ENCODE data around the gene GMDS.

The GMDS gene

GRCh38 chr6:2054516-2055067 lies 190.8 kb downstream of the GMDS start:
- ATAC-seq, result no peak
- TF ChIP-seq OSR1 (CRISPR knock-in tag; IDR thresholded peaks at IDR 0.05) (no peak), RARB (CRISPR knock-in tag; IDR thresholded peaks at IDR 0.05) (no peak), POU6F1 (CRISPR knock-in tag; IDR thresholded peaks at IDR 0.05; ENCODE audit: borderline replicate concordance, low read depth) (no peak), TOX (CRISPR knock-in tag; IDR thresholded peaks at IDR 0.05; ENCODE audit: borderline replicate concordance) (no peak)

- no peak for ATAC-seq
- TF ChIP-seq SNAI2 (CRISPR knock-in tag; IDR thresholded peaks at IDR 0.05) (no peak), PATZ1 (CRISPR knock-in tag; IDR thresholded peaks at IDR 0.05; ENCODE audit: borderline replicate concordance) (no peak), ZNF565 (CRISPR knock-in tag; conservative IDR thresholded peaks at IDR 0.05; ENCODE audit: low read depth) (no peak), PPARA (CRISPR knock-in tag; IDR thresholded peaks at IDR 0.05; ENCODE audit: borderline replicate concordance) (no peak), TOX (CRISPR knock-in tag; IDR thresholded peaks at IDR 0.05; ENCODE audit: borderline replicate concordance) (no peak), ISL1 (CRISPR knock-in tag; IDR thresholded peaks at IDR 0.05) (no peak), RARB (CRISPR knock-in tag; IDR thresholded peaks at IDR 0.05) (no peak), TSHZ2 (CRISPR knock-in tag; IDR thresholded peaks at IDR 0.05) (no peak), CREB5 (CRISPR knock-in tag; IDR thresholded peaks at IDR 0.05; ENCODE audit: low read depth) (no peak), CSDC2 (CRISPR knock-in tag; IDR thresholded peaks at IDR 0.05) (no peak)
Observed at GRCh38 chr6:2053691-2054090, 191.7 kb downstream of the GMDS start.

- no peak for ATAC-seq
- TF ChIP-seq PPARA (CRISPR knock-in tag; IDR thresholded peaks at IDR 0.05; ENCODE audit: borderline replicate concordance) (no peak), BACH2 (CRISPR knock-in tag; IDR thresholded peaks at IDR 0.05; ENCODE audit: borderline replicate concordance) (no peak), ZNF565 (CRISPR knock-in tag; conservative IDR thresholded peaks at IDR 0.05; ENCODE audit: low read depth) (no peak), ZC3H10 (CRISPR knock-in tag; IDR thresholded peaks at IDR 0.05) (no peak), GLIS3 (CRISPR knock-in tag; IDR thresholded peaks at IDR 0.05) (no peak), ZNF70 (CRISPR knock-in tag; IDR thresholded peaks at IDR 0.05) (no peak), RARB (CRISPR knock-in tag; IDR thresholded peaks at IDR 0.05) (no peak), CSRNP3 (CRISPR knock-in tag; IDR thresholded peaks at IDR 0.05) (no peak), CREB5 (CRISPR knock-in tag; IDR thresholded peaks at IDR 0.05; ENCODE audit: low read depth) (no peak), ESRRG (CRISPR knock-in tag; IDR thresholded peaks at IDR 0.05) (no peak), CSDC2 (CRISPR knock-in tag; IDR thresholded peaks at IDR 0.05) (no peak), ZFP30 (CRISPR knock-in tag; IDR thresholded peaks at IDR 0.05) (no peak), POU6F1 (CRISPR knock-in tag; IDR thresholded peaks at IDR 0.05; ENCODE audit: borderline replicate concordance, low read depth) (no peak), PATZ1 (CRISPR knock-in tag; IDR thresholded peaks at IDR 0.05; ENCODE audit: borderline replicate concordance) (no peak), TOX (CRISPR knock-in tag; IDR thresholded peaks at IDR 0.05; ENCODE audit: borderline replicate concordance) (no peak), ISL1 (CRISPR knock-in tag; IDR thresholded peaks at IDR 0.05) (no peak), ARNTL (CRISPR knock-in tag; IDR thresholded peaks at IDR 0.05; ENCODE audit: borderline replicate concordance, low read depth) (no peak), TCF4 (CRISPR knock-in tag; IDR thresholded peaks at IDR 0.05; ENCODE audit: borderline replicate concordance) (no peak), ZFP3 (CRISPR knock-in tag; IDR thresholded peaks at IDR 0.05) (no peak)
Observed at GRCh38 chr6:2047855-2048254, 197.6 kb downstream of the GMDS start.

Data from SK-N-SH treated with all-trans-retinoic acid at 6 μM for 48 hours (cell line).